Stimulated activated CD8-positive, alpha-beta memory T cell treated with anti-CD3 and anti-CD28 coated beads, Interleukin-12 subunit alpha, Interleukin-12 subunit beta, amount 100 ng/mL, for 24 hours (primary cell): ENCODE results near the gene INAFM1.
A peak's percentile ranks its signal among the peaks of the same experiment; 100 is the strongest.

Experiments used
- DNase-seq: peaks from one replicate; pipeline ENCODE4 v3.0.0-alpha.2; 2020; ENCODE audit errors: extremely low read depth

Gene INAFM1

GRCh38 chr19:47309608-47310007 lies 34.9 kb downstream of the INAFM1 start, which contains the start of gene C5AR1:
Gene C5AR1 (plus strand): TSS chr19:47309861. CDS start chr19:47309896, 35 bp downstream.
- DNase-seq: no peak

GRCh38 chr19:47310323-47310722 lies 35.6 kb downstream of the INAFM1 start:
- no peak for DNase-seq

GRCh38 chr19:47310819-47311218 lies 36.1 kb downstream of the INAFM1 start:
- no peak for DNase-seq

- DNase-seq: no peak
These were observed 37.8 kb downstream of the INAFM1 start for GRCh38 chr19:47312366-47313006.

- no peak for DNase-seq
These were observed 39.1 kb downstream of the INAFM1 start for GRCh38 chr19:47313754-47314295.

GRCh38 chr19:47315125-47315821 lies 40.6 kb downstream of the INAFM1 start:
- peak; percentile 11 for DNase-seq

- no peak for DNase-seq
These were observed 41.8 kb downstream of the INAFM1 start for GRCh38 chr19:47316513-47316912.

GRCh38 chr19:47319923-47320871 lies 45.5 kb downstream of the INAFM1 start:
- no peak for DNase-seq

- no peak for DNase-seq
These were observed 46.9 kb downstream of the INAFM1 start for GRCh38 chr19:47321630-47322029.

GRCh38 chr19:47322058-47322457 lies 47.4 kb downstream of the INAFM1 start:
- DNase-seq: no peak

- no peak for DNase-seq
These were observed 48.7 kb downstream of the INAFM1 start for GRCh38 chr19:47323409-47323808.

- DNase-seq: no peak
These were observed 49.2 kb downstream of the INAFM1 start for GRCh38 chr19:47323872-47324271.

- no peak for DNase-seq
These were observed 49.8 kb downstream of the INAFM1 start for GRCh38 chr19:47324502-47324901.
